OCI-LY1 (cell line): ENCODE results near the gene DIDO1.

Source experiments
- EZH2 ChIP-seq: fragments of 200-600 bp; sonication (generic), shearing (Covaris generic); IDR thresholded peaks from 2 replicates; pipeline ENCODE4 v1.8.0; 2017; ENCODE audit warnings: borderline replicate concordance, mixed run types, mild to moderate bottlenecking, antibody characterized with exemption, low read length, moderate library complexity, mixed read lengths
- TF ChIP-seq, protein P1 (sequence below): fragments of 200-600 bp; sonication (generic), shearing (Covaris generic); IDR thresholded peaks from 2 replicates; pipeline ENCODE4 v1.5.1; 2017; ENCODE audit warnings: mild to moderate bottlenecking, antibody characterized with exemption, low read length, moderate library complexity, mixed read lengths

DNA sequence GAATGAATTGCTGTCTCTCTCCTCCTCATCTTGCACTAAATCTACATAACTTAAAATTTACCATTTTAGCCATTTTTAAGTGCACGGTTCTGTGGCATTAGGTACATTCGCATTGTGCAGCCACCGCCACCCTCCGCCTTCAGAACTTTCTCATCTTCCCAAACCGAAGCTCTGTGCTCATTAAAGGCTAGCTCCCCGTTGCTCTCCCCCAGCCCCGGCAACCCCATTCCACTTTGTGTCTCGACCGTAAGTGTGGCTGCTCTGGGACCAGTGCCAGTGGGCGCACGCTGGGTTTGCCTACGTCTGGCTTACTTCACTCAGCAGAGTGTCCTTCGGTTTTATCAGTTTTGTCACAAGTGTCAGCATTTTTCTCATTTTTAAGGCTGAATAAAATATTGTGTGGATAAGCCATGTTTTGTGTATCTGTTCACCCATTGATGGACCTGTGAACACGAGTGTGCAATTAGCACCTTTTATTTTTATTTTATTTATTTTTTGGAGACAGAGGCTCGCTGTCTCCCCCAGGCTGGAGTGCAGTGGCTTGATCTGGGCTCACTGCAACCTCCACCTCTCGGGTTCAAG lies 43.0 kb upstream of the DIDO1 start:
- no peak for TF ChIP-seq EZH2
- TF ChIP-seq, protein P1, sequence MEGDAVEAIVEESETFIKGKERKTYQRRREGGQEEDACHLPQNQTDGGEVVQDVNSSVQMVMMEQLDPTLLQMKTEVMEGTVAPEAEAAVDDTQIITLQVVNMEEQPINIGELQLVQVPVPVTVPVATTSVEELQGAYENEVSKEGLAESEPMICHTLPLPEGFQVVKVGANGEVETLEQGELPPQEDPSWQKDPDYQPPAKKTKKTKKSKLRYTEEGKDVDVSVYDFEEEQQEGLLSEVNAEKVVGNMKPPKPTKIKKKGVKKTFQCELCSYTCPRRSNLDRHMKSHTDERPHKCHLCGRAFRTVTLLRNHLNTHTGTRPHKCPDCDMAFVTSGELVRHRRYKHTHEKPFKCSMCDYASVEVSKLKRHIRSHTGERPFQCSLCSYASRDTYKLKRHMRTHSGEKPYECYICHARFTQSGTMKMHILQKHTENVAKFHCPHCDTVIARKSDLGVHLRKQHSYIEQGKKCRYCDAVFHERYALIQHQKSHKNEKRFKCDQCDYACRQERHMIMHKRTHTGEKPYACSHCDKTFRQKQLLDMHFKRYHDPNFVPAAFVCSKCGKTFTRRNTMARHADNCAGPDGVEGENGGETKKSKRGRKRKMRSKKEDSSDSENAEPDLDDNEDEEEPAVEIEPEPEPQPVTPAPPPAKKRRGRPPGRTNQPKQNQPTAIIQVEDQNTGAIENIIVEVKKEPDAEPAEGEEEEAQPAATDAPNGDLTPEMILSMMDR: no peak
